Breast epithelium (tissue), 4 donors: ENCODE measurements around the gene COL4A2. TPM values are rescaled to one million over a fixed set of nuclear protein-coding genes. Genes with fewer than 3 reads are reported as not detected.
A peak's percentile ranks its signal among the peaks of the same experiment; 100 is the strongest.

Source experiments
- DNase-seq, 2 donors: peaks; one replicate each; pipeline ENCODE4 v3.0.0-alpha.2; 2019; ENCODE audit warnings: low spot score in 2 of 2
- H3K27ac ChIP-seq, 2 donors: fragments of 200-600 bp; sonication (generic) in 1 of 2; one replicate each; pipeline ENCODE4 v1.5.1; 2016 to 2019; ENCODE audit warnings: mild to moderate bottlenecking in 1 of 2
- H3K27me3 ChIP-seq, 2 donors: fragments of 200-600 bp; sonication (generic) in 1 of 2; one replicate each; pipeline versions ENCODE4 v1.5.1 to v1.6.0; 2017 to 2019; ENCODE audit warnings: control low read depth in 1 of 2, mild to moderate bottlenecking in 1 of 2
- H3K36me3 ChIP-seq: fragments of 200-600 bp; one replicate; pipeline ENCODE4 v1.5.1; 2019
- H3K4me1 ChIP-seq, 2 donors: fragments of 200-600 bp; sonication (generic); one replicate each; pipeline ENCODE4 v1.5.1; 2016 to 2019; ENCODE audit warnings: control low read depth in 1 of 2
- H3K4me3 ChIP-seq, 3 donors: fragments of 200-600 bp; sonication (generic); 1 replicate in 2 of 3; 2 replicates in 1 of 3; pipeline ENCODE4 v1.5.1; 2016 to 2019; ENCODE audit warnings: mild to moderate bottlenecking in 3 of 3, moderate library complexity in 2 of 3
- H3K9me3 ChIP-seq, 2 donors: fragments of 200-600 bp; sonication (generic) in 1 of 2; one replicate each; pipeline ENCODE4 v1.5.1; 2016 to 2019; ENCODE audit warnings: control low read depth in 1 of 2
- POLR2A ChIP-seq: fragments of 450-650 bp; IDR thresholded peaks from one replicate; pipeline ENCODE4 v1.6.1; 2016; ENCODE audit warnings: antibody characterized with exemption, mild to moderate bottlenecking, moderate library complexity
- POLR2AphosphoS5 ChIP-seq, 3 donors: sonication (generic); formaldehyde crosslinking; IDR thresholded peaks; one replicate each; pipeline ENCODE4 v1.6.1; 2017; ENCODE audit warnings: antibody characterized with exemption in 3 of 3
- intact Hi-C: fragments of 100-400 bp; cut with DNase I; formaldehyde crosslinking; loops from one replicate; pipeline ENCODE4 v1.15.1; 2023; ENCODE audit warnings: low total_unique reads
- total RNA-seq, 3 donors: library from RNA; depleted of rRNA; stranded (reverse); fragments of >200 nt; gene quantifications; one replicate each; pipeline ENCODE4 v1.1.0, GENCODE V29; 2016
- TF ChIP-seq, protein P1 (sequence below), 3 donors: fragments of 450-650 bp; IDR thresholded peaks; one replicate each; pipeline ENCODE4 v1.5.1; 2016 to 2017; ENCODE audit warnings: antibody characterized with exemption in 3 of 3, mild to moderate bottlenecking in 3 of 3, moderate library complexity in 3 of 3

COL4A2 gene
- total RNA-seq, 3 donors from 2014 or later, result 107 to 841 (median 307) TPM

DNA sequence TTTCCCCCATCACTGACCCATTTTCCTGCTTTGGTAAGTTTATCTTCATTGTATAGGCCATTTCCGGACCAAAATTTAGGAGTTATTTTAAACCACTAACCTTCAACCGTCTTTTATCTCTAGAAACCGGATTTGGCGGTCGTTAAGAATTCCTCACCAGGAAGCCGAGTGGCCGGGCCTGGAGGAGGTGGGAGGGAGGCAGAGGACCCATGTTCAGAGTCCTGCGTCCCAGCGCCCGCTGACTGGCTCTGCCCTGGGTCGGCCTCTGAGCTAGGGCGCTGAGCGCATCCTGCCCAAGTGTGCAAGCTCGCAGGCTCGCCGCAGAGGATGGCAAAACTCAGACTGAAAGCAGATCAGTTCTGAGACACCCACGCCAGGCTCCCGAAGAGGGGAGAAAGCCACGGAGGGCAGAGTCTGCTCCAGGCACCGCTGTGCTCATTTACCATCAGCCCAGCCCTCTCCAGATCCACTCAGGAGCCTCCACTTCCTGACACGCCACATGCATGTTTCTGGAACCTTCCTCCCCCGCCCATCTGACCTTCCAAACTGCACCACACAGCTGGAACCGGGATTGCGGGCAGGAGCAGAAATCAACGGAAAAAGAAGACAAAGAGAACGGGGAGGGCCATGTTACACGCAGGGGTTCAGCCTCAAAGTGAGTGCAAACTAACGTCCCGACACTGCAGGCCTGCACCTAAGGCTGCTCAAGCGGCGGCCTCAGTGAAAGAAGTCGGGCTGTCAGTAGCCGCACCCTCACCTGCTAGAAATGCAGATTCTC lies 8.4 kb upstream of the COL4A2 start:
- Histone ChIP-seq H3K9me3 (no peaks in the 10 kb centered on the region), H3K27me3 (no peaks in the 10 kb centered on the region), H3K36me3 (no peaks in the 10 kb centered on the region), H3K4me3 (peak overlapping the region in 2 of 3 donors; percentile 4 to 52), H3K27ac (peak overlapping the region; percentile 14 to 28), H3K4me1 (peaks cover 0 to 8% of the 10 kb centered on the region in 2 donors)
- intact Hi-C loops, result no loop called here
- DNase-seq, result no peak
- TF ChIP-seq POLR2A, result no peak
- no peak for TF ChIP-seq POLR2AphosphoS5 (IDR thresholded peaks at IDR 0.05)
- TF ChIP-seq, protein P1, sequence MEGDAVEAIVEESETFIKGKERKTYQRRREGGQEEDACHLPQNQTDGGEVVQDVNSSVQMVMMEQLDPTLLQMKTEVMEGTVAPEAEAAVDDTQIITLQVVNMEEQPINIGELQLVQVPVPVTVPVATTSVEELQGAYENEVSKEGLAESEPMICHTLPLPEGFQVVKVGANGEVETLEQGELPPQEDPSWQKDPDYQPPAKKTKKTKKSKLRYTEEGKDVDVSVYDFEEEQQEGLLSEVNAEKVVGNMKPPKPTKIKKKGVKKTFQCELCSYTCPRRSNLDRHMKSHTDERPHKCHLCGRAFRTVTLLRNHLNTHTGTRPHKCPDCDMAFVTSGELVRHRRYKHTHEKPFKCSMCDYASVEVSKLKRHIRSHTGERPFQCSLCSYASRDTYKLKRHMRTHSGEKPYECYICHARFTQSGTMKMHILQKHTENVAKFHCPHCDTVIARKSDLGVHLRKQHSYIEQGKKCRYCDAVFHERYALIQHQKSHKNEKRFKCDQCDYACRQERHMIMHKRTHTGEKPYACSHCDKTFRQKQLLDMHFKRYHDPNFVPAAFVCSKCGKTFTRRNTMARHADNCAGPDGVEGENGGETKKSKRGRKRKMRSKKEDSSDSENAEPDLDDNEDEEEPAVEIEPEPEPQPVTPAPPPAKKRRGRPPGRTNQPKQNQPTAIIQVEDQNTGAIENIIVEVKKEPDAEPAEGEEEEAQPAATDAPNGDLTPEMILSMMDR (IDR thresholded peaks at IDR 0.05), result no peak

- DNase-seq, result no peak
- peak overlapping the region in 1 of 3 donors; percentile 52 for H3K4me3 ChIP-seq
Measured at GRCh38 chr13:110299283-110299840, 7.7 kb upstream of the COL4A2 start.

GRCh38 chr13:110300090-110300815 lies 6.8 kb upstream of the COL4A2 start:
- Histone ChIP-seq H3K9me3 (no peaks in the 10 kb centered on the region), H3K27ac (no peak overlapping the region), H3K4me3 (no peak overlapping the region), H3K36me3 (no peaks in the 10 kb centered on the region), H3K4me1 (peaks cover 0 to 8% of the 10 kb centered on the region in 2 donors), H3K27me3 (no peaks in the 10 kb centered on the region)
- TF ChIP-seq POLR2A, result no peak
- TF ChIP-seq, protein P1 (IDR thresholded peaks at IDR 0.05), result no peak
- no peak for TF ChIP-seq POLR2AphosphoS5 (IDR thresholded peaks at IDR 0.05)
- DNase-seq, result no peak
- intact Hi-C loops, result no loop called here

More at GRCh38 chr13:110299283-110299840, 7.7 kb upstream of the COL4A2 start:
- Histone ChIP-seq H3K4me1 (peaks cover 0 to 8% of the 10 kb centered on the region in 2 donors), H3K27ac (peak overlapping the region in 1 of 2 donors; percentile 28), H3K27me3 (no peaks in the 10 kb centered on the region), H3K36me3 (no peaks in the 10 kb centered on the region), H3K9me3 (no peaks in the 10 kb centered on the region)
- intact Hi-C loops, result no loop called here
- no peak for TF ChIP-seq POLR2A
- TF ChIP-seq, protein P1 (IDR thresholded peaks at IDR 0.05), result no peak
- no peak for TF ChIP-seq POLR2AphosphoS5 (IDR thresholded peaks at IDR 0.05)

- Histone ChIP-seq H3K27me3 (no peaks in the 10 kb centered on the region), H3K36me3 (no peaks in the 10 kb centered on the region), H3K4me3 (peak overlapping the region in 1 of 3 donors; percentile 43), H3K9me3 (no peaks in the 10 kb centered on the region), H3K27ac (peak overlapping the region; percentile 52 to 58), H3K4me1 (peaks cover 0 to 8% of the 10 kb centered on the region in 2 donors)
- TF ChIP-seq POLR2A (no peak), POLR2AphosphoS5 (IDR thresholded peaks at IDR 0.05) (no peak)
- TF ChIP-seq, protein P1 (IDR thresholded peaks at IDR 0.05), result no peak
- DNase-seq, result no peak
- intact Hi-C loops, result no loop called here
Measured at GRCh38 chr13:110301083-110301482, 6.0 kb upstream of the COL4A2 start.
